AG09319 (cell line): Measurements from ENCODE around the gene MUC4.

Experiments
- DNase-seq: peaks from one replicate; pipeline ENCODE4 v3.0.0-alpha.2; 2010; ENCODE audit warnings: low read depth; ENCODE audit errors: extremely low read depth
- CTCF ChIP-seq: IDR thresholded peaks from 2 replicates; pipeline ENCODE4 v1.5.1; 2011; ENCODE audit warnings: low read depth, mild to moderate bottlenecking, inconsistent platforms, low read length, moderate library complexity

MUC4 gene

GRCh38 chr3:195697582-195698324 lies 114.0 kb downstream of the MUC4 start:
- DNase-seq, result peak; percentile 75
- no peak for TF ChIP-seq CTCF
